Dendritic cell treated with granulocyte-macrophage colony-stimulating factor and Interleukin-4, amounts not matched to agents 40 ng/mL and 50 ng/mL, for 4 days (primary cell): ENCODE measurements around the gene PRKN.

ENCODE experiments used
- H3K27ac Mint-ChIP-seq: one replicate; pipeline ENCODE4 v1.8.0; 2022; ENCODE audit warnings: mild to moderate bottlenecking, mixed read lengths
- H3K27me3 Mint-ChIP-seq: one replicate; pipeline ENCODE4 v1.8.0; 2022; ENCODE audit warnings: mild to moderate bottlenecking, mixed read lengths
- H3K36me3 Mint-ChIP-seq: one replicate; pipeline ENCODE4 v1.8.0; 2022; ENCODE audit warnings: low read depth, mixed read lengths
- H3K4me1 Mint-ChIP-seq: one replicate; pipeline ENCODE4 v1.8.0; 2022; ENCODE audit warnings: low read depth, mixed read lengths
- H3K4me3 Mint-ChIP-seq: one replicate; pipeline ENCODE4 v1.8.0; 2022; ENCODE audit warnings: mild to moderate bottlenecking, moderate library complexity, mixed read lengths
- H3K9me3 Mint-ChIP-seq: one replicate; pipeline ENCODE4 v1.8.0; 2022; ENCODE audit warnings: mixed read lengths
- intact Hi-C: fragments of 100-400 bp; cut with micrococcal nuclease; formaldehyde crosslinking; loops from one replicate; pipeline ENCODE4 v1.15.0; 2022

The PRKN gene

DNA sequence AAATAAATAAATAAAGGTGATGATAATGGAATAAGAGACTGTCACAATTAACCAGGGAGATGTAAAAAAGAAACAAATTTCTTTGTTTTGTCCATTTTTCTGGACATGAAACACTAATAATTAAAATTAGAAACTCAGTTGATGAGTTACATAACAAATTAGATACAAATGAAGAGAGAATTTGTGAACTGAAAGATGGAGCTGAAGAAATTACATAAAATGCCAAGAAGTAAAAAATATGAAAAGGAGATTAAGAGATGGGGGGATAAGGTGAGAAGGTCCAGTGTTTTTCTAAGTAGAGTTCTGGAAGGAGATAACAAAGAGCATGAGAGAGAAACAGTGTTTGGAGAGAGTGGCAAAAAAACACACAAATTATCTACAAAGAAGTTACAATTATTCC, 1364.3 kb downstream of the PRKN start:
- Mint-ChIP-seq H3K27me3 (peaks cover 3% of the 10 kb centered on the region), H3K9me3 (peaks cover 9% of the 10 kb centered on the region), H3K4me3 (no peak overlapping the region), H3K27ac (peak overlapping the region; percentile 11), H3K4me1 (peaks cover 46% of the 10 kb centered on the region), H3K36me3 (no peaks in the 10 kb centered on the region)
- intact Hi-C loops, result no loop called here

DNA sequence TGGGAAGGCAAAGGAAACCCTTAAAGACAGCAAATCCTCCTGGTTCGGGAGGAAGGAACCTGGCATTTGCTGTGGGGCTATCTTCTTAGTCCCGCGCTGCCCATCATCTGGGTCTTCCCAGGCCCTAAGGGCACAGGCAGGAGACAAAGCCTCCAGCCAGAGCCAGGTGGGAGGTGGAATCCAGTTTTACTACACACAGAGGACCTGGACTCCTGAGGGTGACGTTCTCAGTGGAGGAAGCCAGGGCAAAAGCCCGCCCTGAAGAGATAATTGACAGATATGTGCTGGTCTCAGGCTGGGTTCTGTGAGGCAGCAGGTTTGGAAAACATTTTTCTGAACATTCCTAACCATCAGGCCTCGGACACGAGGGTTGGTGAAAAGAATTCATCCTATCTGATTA, 1365.3 kb downstream of the PRKN start:
- Mint-ChIP-seq H3K27ac (no peak overlapping the region), H3K36me3 (no peaks in the 10 kb centered on the region)
- intact Hi-C loops, result no loop called here

DNA sequence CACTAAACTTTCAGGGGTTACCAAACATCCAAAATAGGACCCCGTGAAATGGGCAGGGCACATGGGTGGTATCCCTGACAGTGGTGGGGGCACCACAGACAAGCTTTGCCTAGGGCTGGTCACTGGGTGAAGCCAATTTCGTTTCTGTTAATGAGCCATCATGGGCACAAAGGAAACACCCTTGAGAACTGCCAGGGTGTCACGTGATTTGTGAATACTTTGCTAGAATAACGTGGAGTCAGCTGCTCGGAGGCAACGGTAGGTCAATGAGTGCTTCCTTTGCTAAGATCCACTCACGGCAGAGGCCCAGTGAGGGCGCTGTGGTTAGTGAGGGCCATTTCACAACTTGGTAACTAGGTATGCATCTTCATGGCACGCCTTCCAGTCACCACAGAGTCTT, 1366.0 kb downstream of the PRKN start:
- intact Hi-C loops, result no loop called here
- H3K4me3 Mint-ChIP-seq, result no peak overlapping the region
- H3K9me3 Mint-ChIP-seq, result peaks cover 9% of the 10 kb centered on the region
- peaks cover 3% of the 10 kb centered on the region for H3K27me3 Mint-ChIP-seq
- no peaks in the 10 kb centered on the region for H3K36me3 Mint-ChIP-seq
- H3K4me1 Mint-ChIP-seq, result peaks cover 45% of the 10 kb centered on the region
- no peak overlapping the region for H3K27ac Mint-ChIP-seq

More for the DNA sequence above, 1365.3 kb downstream of the PRKN start:
- H3K27me3 Mint-ChIP-seq, result peaks cover 3% of the 10 kb centered on the region
- H3K4me3 Mint-ChIP-seq, result no peak overlapping the region
- H3K4me1 Mint-ChIP-seq, result peaks cover 45% of the 10 kb centered on the region
- peaks cover 9% of the 10 kb centered on the region for H3K9me3 Mint-ChIP-seq

DNA sequence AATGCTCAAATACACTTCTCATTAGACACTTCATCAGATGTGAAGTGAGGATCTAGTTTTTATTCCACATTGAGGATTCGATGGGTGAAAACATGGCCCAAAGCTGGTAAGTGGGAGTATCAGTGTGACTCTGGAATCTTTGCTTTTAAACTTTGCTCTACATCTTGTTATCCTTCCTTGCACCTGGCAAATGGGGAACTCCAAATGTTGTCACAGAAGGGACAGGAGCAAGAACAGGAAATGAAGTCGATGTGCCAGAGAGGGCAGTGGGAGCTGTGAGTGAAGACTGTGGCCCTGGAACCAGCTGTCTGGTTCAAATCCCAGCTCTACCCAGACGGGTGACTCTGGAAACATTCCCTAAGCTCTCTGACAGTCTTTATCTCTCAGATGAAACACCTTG, 1367.0 kb downstream of the PRKN start:
- Mint-ChIP-seq H3K27me3 (peaks cover 3% of the 10 kb centered on the region), H3K9me3 (peaks cover 9% of the 10 kb centered on the region), H3K27ac (no peak overlapping the region), H3K4me1 (peaks cover 45% of the 10 kb centered on the region), H3K36me3 (no peaks in the 10 kb centered on the region), H3K4me3 (no peak overlapping the region)
- intact Hi-C loops, result no loop called here

DNA sequence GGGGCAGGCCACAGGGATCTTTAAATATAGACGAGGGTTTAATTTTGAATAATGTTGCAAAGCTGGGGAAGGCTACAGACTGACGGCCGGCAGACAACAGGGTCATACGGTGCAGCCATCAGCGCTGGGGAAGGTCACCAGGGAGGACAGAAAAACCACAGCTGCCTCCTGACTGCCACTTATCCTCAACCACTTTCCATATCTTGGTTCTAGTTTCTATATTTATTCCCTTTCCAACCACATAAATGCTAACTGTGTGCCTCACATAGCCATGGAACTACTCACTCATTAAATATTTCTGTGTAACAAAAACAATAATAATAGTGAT, 1368.0 kb downstream of the PRKN start:
- H3K9me3 Mint-ChIP-seq, result peaks cover 9% of the 10 kb centered on the region
- H3K4me3 Mint-ChIP-seq, result no peak overlapping the region
- intact Hi-C loops, result no loop called here
- H3K27ac Mint-ChIP-seq, result peak overlapping the region; percentile 20
- H3K4me1 Mint-ChIP-seq, result peaks cover 47% of the 10 kb centered on the region
- peaks cover 3% of the 10 kb centered on the region for H3K27me3 Mint-ChIP-seq
- no peaks in the 10 kb centered on the region for H3K36me3 Mint-ChIP-seq

DNA sequence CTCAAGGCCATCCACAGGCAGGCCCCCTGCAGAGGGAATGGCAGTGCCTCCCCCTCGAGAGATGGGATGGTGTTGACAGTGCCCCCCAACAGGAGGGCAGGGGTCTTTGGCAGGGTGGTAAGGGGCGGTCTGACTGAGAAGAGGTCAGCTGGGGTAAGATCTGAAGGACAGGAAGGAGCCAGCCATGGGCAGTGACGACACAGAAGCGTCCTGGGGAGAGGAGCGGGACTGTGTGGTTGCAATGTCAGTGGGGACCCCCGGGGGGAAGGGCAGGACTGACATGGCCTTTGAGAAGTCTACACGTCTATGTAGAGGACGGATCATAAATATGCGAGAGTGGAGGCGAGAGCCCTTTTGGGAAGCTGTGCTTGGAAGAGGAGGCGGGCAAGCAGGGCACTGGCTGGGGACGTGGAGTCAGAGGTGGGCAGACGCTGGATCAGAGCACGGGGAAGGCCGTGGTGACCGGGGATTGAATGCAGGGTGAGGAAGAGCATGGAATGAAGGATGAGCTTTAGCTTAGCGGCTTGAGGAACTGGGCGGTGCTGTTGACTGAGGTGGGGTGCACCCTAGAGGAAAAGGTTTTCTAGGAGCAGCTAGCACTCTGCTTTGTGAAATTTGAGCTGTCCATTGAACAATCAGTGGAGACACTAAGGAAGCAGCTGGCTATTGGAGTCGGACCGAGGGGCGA, 1371.3 kb downstream of the PRKN start:
- Mint-ChIP-seq H3K36me3 (no peaks in the 10 kb centered on the region), H3K4me1 (peaks cover 50% of the 10 kb centered on the region), H3K27me3 (peaks cover 3% of the 10 kb centered on the region), H3K4me3 (peak overlapping the region; percentile 56), H3K27ac (peak overlapping the region; percentile 61), H3K9me3 (no peaks in the 10 kb centered on the region)
- intact Hi-C loops, result no loop called here

DNA sequence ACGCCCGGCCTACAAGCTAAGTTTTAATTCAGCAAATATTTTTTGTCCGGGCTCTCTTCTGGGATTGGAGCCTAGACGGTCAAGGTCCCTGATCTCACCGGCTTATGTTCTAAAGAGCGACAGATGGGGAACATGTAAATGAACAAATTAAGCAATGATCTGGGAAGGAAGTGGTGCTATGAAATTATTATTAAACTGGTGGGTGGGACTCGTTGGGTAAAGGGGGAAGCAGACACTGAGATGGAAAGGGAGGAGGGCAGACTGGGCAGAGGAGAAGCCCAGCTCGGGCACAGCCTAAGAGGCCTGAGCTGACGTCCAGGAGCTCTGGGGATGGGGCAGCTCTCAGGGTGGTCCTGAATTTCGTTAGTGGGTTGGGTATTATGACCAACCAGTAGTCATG, 1371.9 kb downstream of the PRKN start:
- H3K4me3 Mint-ChIP-seq, result no peak overlapping the region
- peak overlapping the region; percentile 61 for H3K27ac Mint-ChIP-seq
- no peaks in the 10 kb centered on the region for H3K36me3 Mint-ChIP-seq
- H3K27me3 Mint-ChIP-seq, result peaks cover 3% of the 10 kb centered on the region
- intact Hi-C loops, result no loop called here
- H3K9me3 Mint-ChIP-seq, result no peaks in the 10 kb centered on the region
- H3K4me1 Mint-ChIP-seq, result peaks cover 48% of the 10 kb centered on the region

- Mint-ChIP-seq H3K27ac (peak overlapping the region; percentile 61), H3K36me3 (no peaks in the 10 kb centered on the region), H3K4me3 (no peak overlapping the region), H3K9me3 (no peaks in the 10 kb centered on the region), H3K27me3 (peaks cover 3% of the 10 kb centered on the region), H3K4me1 (peaks cover 40% of the 10 kb centered on the region)
- intact Hi-C loops, result no loop called here
These were observed 1372.6 kb downstream of the PRKN start for GRCh38 chr6:161354956-161355355.

GRCh38 chr6:161354276-161354840, 1373.2 kb downstream of the PRKN start:
- intact Hi-C loops, result no loop called here
- no peaks in the 10 kb centered on the region for H3K9me3 Mint-ChIP-seq
- H3K27ac Mint-ChIP-seq, result no peak overlapping the region

GRCh38 chr6:161353208-161353613, 1374.4 kb downstream of the PRKN start:
- Mint-ChIP-seq H3K9me3 (no peaks in the 10 kb centered on the region), H3K27ac (no peak overlapping the region), H3K4me3 (no peak overlapping the region), H3K4me1 (peaks cover 30% of the 10 kb centered on the region), H3K27me3 (peaks cover 2% of the 10 kb centered on the region), H3K36me3 (no peaks in the 10 kb centered on the region)
- intact Hi-C loops, result no loop called here

More at GRCh38 chr6:161354276-161354840, 1373.2 kb downstream of the PRKN start:
- Mint-ChIP-seq H3K4me1 (peaks cover 35% of the 10 kb centered on the region), H3K36me3 (no peaks in the 10 kb centered on the region), H3K27me3 (peaks cover 4% of the 10 kb centered on the region), H3K4me3 (no peak overlapping the region)

GRCh38 chr6:161351858-161352257, 1375.7 kb downstream of the PRKN start:
- intact Hi-C loops, result no loop called here
- Mint-ChIP-seq H3K36me3 (no peaks in the 10 kb centered on the region), H3K27ac (no peak overlapping the region), H3K27me3 (peaks cover 2% of the 10 kb centered on the region), H3K4me3 (no peak overlapping the region), H3K4me1 (peaks cover 19% of the 10 kb centered on the region), H3K9me3 (no peaks in the 10 kb centered on the region)

- H3K4me3 Mint-ChIP-seq, result no peak overlapping the region
- H3K27ac Mint-ChIP-seq, result no peak overlapping the region
These were observed 1377.7 kb downstream of the PRKN start for GRCh38 chr6:161349886-161350285.

GRCh38 chr6:161348628-161348994, 1379.0 kb downstream of the PRKN start:
- H3K27me3 Mint-ChIP-seq, result peaks cover 2% of the 10 kb centered on the region
- H3K4me3 Mint-ChIP-seq, result no peak overlapping the region
- no peaks in the 10 kb centered on the region for H3K9me3 Mint-ChIP-seq
- intact Hi-C loops, result no loop called here
- H3K4me1 Mint-ChIP-seq, result peaks cover 4% of the 10 kb centered on the region
- H3K36me3 Mint-ChIP-seq, result no peaks in the 10 kb centered on the region
- H3K27ac Mint-ChIP-seq, result no peak overlapping the region

More at GRCh38 chr6:161349886-161350285, 1377.7 kb downstream of the PRKN start:
- Mint-ChIP-seq H3K9me3 (no peaks in the 10 kb centered on the region), H3K4me1 (peaks cover 4% of the 10 kb centered on the region), H3K36me3 (no peaks in the 10 kb centered on the region), H3K27me3 (peaks cover 2% of the 10 kb centered on the region)
- intact Hi-C loops, result no loop called here

- peaks cover 4% of the 10 kb centered on the region for H3K4me1 Mint-ChIP-seq
- H3K27me3 Mint-ChIP-seq, result peaks cover 2% of the 10 kb centered on the region
- no peaks in the 10 kb centered on the region for H3K36me3 Mint-ChIP-seq
- no peak overlapping the region for H3K4me3 Mint-ChIP-seq
- intact Hi-C loops, result no loop called here
- H3K9me3 Mint-ChIP-seq, result no peaks in the 10 kb centered on the region
- no peak overlapping the region for H3K27ac Mint-ChIP-seq
These were observed 1379.5 kb downstream of the PRKN start for GRCh38 chr6:161347988-161348627.
